Measurements from ENCODE around the gene PIGH. TPM values are rescaled to one million over a fixed set of nuclear protein-coding genes. Genes with fewer than 3 reads are reported as not detected.
"Not testable (repeated sequence)": the region's sequence is repeated elsewhere in the genome, so short reads cannot be mapped to it uniquely, and the experiment has no call there.

PIGH gene
- total and polyA plus RNA-seq, 2 experiments from 2014 or later = 64.4 to 75.8 TPM

DNA sequence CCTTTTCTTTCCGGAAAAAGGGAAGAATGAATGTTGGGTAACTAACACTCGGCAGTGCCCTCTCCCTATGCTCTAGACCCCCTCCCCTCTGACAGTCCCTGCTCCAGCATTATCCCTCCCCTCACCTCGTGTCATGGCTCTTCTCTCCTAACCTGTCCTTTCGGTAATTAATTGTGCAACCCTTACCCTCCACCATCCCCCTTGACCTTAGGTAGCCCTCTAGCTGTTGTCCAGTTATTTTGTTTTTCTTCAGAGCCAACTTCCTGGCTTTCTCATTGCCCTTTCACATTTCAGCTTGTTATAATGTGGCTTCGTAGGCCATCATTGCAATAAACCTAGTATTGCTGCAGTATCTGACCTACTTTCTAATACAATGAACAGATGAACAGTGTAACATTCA lies 30.9 kb upstream of the PIGH start:
- H3K9me2 ChIP-seq (replicated peaks; ENCODE audit: insufficient read depth) = no peaks in the 10 kb centered on the region
- no peaks in the 10 kb centered on the region for H3K36me3 ChIP-seq (replicated peaks; ENCODE audit: insufficient read depth, low read depth)
- no peaks in the 10 kb centered on the region for H3K79me2 ChIP-seq
- TF ChIP-seq EZH2phosphoT487 (IDR thresholded peaks at IDR 0.05; ENCODE audit: low read depth, severe bottlenecking, unreplicated experiment) = no peak
- no peak overlapping the region for H3K4me3 ChIP-seq
- H3K9me3 ChIP-seq (ENCODE audit: low read depth) = no peaks in the 10 kb centered on the region
- H3K4me2 ChIP-seq = no peak overlapping the region
- 91% methylated on average over 5 of the region's 5 CpGs for WGBS (ENCODE audit: low lambda C conversion rate, missing lambda C conversion rate)
- H3K4me1 ChIP-seq (ENCODE audit: insufficient read depth) = no peaks in the 10 kb centered on the region
- no peaks in the 10 kb centered on the region for H3K27me3 ChIP-seq
- DNase-seq (ENCODE audit: low spot score) = no peak
- H3K27ac ChIP-seq = no peak overlapping the region
- no peaks in the 10 kb centered on the region for H4K20me1 ChIP-seq (ENCODE audit: insufficient read depth, poor library complexity, severe bottlenecking)
- H2AFZ ChIP-seq = no peak overlapping the region

DNA sequence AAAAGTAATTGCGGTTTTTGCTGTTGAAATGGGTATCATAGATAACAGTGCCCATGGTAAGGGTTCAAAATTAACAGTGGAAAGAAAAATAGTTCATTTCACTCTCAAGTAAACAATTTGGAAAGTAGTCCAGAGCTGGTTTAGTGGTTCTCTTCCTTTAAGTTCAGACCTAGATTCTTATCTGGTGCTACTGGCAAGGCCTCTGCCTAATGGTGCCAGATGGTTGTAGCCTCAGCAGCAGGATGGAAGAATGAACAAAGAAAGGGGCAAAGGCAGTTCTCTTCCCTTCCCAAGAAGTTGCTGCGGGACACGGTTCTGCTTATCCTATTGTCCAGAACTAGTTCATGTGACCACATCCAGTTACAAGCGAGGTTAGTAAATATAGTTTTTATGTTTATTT lies 30.1 kb upstream of the PIGH start:
- Histone ChIP-seq H3K4me1 (ENCODE audit: insufficient read depth) (no peaks in the 10 kb centered on the region), H3K9me3 (ENCODE audit: low read depth) (no peaks in the 10 kb centered on the region), H3K27me3 (no peaks in the 10 kb centered on the region), H3K27ac (no peak overlapping the region), H3K4me2 (no peak overlapping the region), H3K79me2 (no peaks in the 10 kb centered on the region), H4K20me1 (ENCODE audit: insufficient read depth, poor library complexity, severe bottlenecking) (no peaks in the 10 kb centered on the region), H3K9me2 (replicated peaks; ENCODE audit: insufficient read depth) (no peaks in the 10 kb centered on the region), H3K36me3 (replicated peaks; ENCODE audit: insufficient read depth, low read depth) (no peaks in the 10 kb centered on the region), H3K4me3 (no peak overlapping the region), H2AFZ (no peak overlapping the region)
- DNase-seq (ENCODE audit: low spot score) = no peak
- WGBS (ENCODE audit: low lambda C conversion rate, missing lambda C conversion rate) = 91% methylated on average over 4 of the region's 4 CpGs
- TF ChIP-seq EZH2phosphoT487 (IDR thresholded peaks at IDR 0.05; ENCODE audit: low read depth, severe bottlenecking, unreplicated experiment) (no peak), EZH2 (IDR thresholded peaks at IDR 0.05; ENCODE audit: borderline replicate concordance) (no peak)
- TF ChIP-seq, protein P1, sequence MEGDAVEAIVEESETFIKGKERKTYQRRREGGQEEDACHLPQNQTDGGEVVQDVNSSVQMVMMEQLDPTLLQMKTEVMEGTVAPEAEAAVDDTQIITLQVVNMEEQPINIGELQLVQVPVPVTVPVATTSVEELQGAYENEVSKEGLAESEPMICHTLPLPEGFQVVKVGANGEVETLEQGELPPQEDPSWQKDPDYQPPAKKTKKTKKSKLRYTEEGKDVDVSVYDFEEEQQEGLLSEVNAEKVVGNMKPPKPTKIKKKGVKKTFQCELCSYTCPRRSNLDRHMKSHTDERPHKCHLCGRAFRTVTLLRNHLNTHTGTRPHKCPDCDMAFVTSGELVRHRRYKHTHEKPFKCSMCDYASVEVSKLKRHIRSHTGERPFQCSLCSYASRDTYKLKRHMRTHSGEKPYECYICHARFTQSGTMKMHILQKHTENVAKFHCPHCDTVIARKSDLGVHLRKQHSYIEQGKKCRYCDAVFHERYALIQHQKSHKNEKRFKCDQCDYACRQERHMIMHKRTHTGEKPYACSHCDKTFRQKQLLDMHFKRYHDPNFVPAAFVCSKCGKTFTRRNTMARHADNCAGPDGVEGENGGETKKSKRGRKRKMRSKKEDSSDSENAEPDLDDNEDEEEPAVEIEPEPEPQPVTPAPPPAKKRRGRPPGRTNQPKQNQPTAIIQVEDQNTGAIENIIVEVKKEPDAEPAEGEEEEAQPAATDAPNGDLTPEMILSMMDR (IDR thresholded peaks at IDR 0.05; ENCODE audit: poor library complexity) = no peak

DNA sequence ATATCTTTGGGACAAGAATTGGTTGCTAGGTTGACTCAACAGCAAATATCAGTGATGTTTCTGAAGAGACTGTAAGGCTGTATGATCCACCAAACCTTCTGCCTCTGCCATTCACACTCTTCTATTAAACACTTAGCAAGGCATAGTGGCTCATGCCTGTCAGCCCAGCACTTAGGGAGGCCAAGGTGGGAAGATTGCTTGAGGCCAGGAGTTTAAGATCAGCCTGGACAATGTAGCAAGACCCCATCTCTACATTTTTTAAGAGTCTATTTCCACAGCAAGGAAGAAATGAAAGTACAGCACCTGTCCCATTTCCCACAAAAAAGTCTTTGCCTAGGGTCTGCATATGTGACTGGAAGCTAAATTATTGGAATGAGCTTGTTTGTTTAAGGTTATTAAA lies 27.5 kb upstream of the PIGH start:
- Histone ChIP-seq H2AFZ (no peak overlapping the region), H3K36me3 (replicated peaks; ENCODE audit: insufficient read depth, low read depth) (no peaks in the 10 kb centered on the region), H3K4me1 (ENCODE audit: insufficient read depth) (peaks cover 7% of the 10 kb centered on the region), H3K79me2 (no peaks in the 10 kb centered on the region), H3K9me2 (replicated peaks; ENCODE audit: insufficient read depth) (no peaks in the 10 kb centered on the region), H3K27me3 (no peaks in the 10 kb centered on the region), H3K4me3 (no peak overlapping the region), H3K27ac (no peak overlapping the region), H3K4me2 (no peak overlapping the region), H4K20me1 (ENCODE audit: insufficient read depth, poor library complexity, severe bottlenecking) (no peaks in the 10 kb centered on the region), H3K9me3 (ENCODE audit: low read depth) (no peaks in the 10 kb centered on the region)
- no peak for DNase-seq (ENCODE audit: low spot score)
- TF ChIP-seq, protein P1 (IDR thresholded peaks at IDR 0.05; ENCODE audit: poor library complexity) = no peak
- TF ChIP-seq EZH2phosphoT487 (IDR thresholded peaks at IDR 0.05; ENCODE audit: low read depth, severe bottlenecking, unreplicated experiment) (no peak), EZH2 (IDR thresholded peaks at IDR 0.05; ENCODE audit: borderline replicate concordance) (no peak)

DNA sequence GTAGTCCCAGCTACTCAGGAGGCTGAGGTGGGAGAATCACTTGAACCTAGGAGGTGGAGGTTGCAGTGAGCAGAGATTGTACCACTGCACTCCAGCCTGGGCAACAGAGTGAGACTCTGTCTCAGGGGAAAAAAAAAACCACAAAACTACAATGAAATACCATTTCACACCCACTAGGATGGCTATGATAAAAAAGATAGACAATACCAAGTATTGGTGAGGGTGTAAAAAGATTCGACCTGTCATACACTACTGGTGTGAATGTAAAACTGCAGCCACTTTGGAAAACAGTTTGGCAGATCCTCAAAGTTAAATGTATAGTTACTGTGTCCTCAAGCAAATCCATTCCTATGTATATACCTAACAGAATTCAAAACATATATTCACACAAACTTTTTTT lies 26.1 kb upstream of the PIGH start:
- not testable (repeated sequence) for H4K20me1 ChIP-seq (ENCODE audit: insufficient read depth, poor library complexity, severe bottlenecking); H2AFZ ChIP-seq; H3K4me2 ChIP-seq; H3K27ac ChIP-seq; H3K27me3 ChIP-seq; DNase-seq (ENCODE audit: low spot score); H3K9me3 ChIP-seq (ENCODE audit: low read depth); H3K79me2 ChIP-seq; H3K9me2 ChIP-seq (replicated peaks; ENCODE audit: insufficient read depth); H3K4me3 ChIP-seq; H3K36me3 ChIP-seq (replicated peaks; ENCODE audit: insufficient read depth, low read depth)
- H3K4me1 ChIP-seq (ENCODE audit: insufficient read depth) = peaks cover 12% of the 10 kb centered on the region
- 80% methylated on average over 1 of the region's 1 CpG for WGBS (ENCODE audit: low lambda C conversion rate, missing lambda C conversion rate)

DNA sequence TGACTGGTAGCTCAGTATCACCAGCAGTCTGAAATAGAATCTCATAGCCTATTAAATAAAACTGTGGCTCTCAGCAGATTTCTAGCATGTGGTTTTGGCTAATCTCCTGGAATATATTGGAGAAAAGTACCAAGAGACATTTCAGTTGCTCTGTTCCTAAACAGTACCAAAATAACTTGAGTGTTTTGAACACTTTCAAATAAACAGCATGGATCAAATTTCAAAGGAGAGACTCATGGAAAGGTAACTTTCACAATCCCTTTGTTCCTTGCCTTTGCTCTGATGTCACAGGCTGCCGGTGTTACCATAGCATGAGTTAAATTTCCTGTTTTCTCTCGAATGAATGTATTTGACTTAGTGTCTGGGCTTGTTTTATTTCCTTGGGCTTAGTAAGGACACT lies 23.0 kb upstream of the PIGH start:
- Histone ChIP-seq H2AFZ (no peak overlapping the region), H3K79me2 (no peaks in the 10 kb centered on the region), H3K4me3 (no peak overlapping the region), H3K9me3 (ENCODE audit: low read depth) (no peaks in the 10 kb centered on the region), H3K27me3 (no peaks in the 10 kb centered on the region), H3K4me2 (peak overlapping the region; percentile 19), H3K36me3 (replicated peaks; ENCODE audit: insufficient read depth, low read depth) (no peaks in the 10 kb centered on the region), H3K9me2 (replicated peaks; ENCODE audit: insufficient read depth) (no peaks in the 10 kb centered on the region), H3K27ac (peak overlapping the region; percentile 75), H4K20me1 (ENCODE audit: insufficient read depth, poor library complexity, severe bottlenecking) (no peaks in the 10 kb centered on the region), H3K4me1 (ENCODE audit: insufficient read depth) (peaks cover 18% of the 10 kb centered on the region)
- WGBS (ENCODE audit: low lambda C conversion rate, missing lambda C conversion rate) = 30% methylated on average over 2 of the region's 2 CpGs
- peak; percentile 16 for DNase-seq (ENCODE audit: low spot score)
- TF ChIP-seq, protein P1 (IDR thresholded peaks at IDR 0.05; ENCODE audit: poor library complexity) = no peak
- TF ChIP-seq EZH2 (IDR thresholded peaks at IDR 0.05; ENCODE audit: borderline replicate concordance) (no peak), EZH2phosphoT487 (IDR thresholded peaks at IDR 0.05; ENCODE audit: low read depth, severe bottlenecking, unreplicated experiment) (no peak)

Measured in hepatocyte (in vitro differentiated cells).